Activated CD4-positive, alpha-beta T cell treated with anti-CD3 and anti-CD28 coated beads, Interleukin-2, amount 50 U/mL, for 16 hours (primary cell): Measurements from ENCODE around the gene IFT122.
A peak's percentile ranks its signal among the peaks of the same experiment; 100 is the strongest.
"Not testable (repeated sequence)": the region's sequence is repeated elsewhere in the genome, so short reads cannot be mapped to it uniquely, and the experiment has no call there.

Experiments used
- DNase-seq: peaks from one replicate; pipeline ENCODE4 v3.0.0-alpha.2; 2020

IFT122 gene

DNA sequence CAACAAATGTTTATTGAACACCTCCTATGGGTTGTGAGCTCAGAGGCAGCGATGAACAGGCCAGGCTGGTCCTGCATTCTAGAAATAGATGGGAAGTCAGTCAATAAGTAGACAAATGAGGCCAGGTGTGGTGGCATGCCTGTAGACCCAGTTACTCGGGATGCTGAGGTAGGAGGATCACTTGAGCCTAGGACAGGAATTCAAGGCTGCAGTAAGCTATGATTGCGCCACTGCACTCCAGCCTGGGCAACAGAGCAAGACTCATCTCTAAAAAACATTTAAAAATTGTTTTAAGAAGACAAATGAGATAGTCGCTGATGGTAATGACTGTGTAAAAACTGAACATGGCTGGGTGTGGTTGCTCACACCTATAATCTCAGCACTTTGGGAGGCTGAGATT is 84.1 kb downstream of the IFT122 start:
- no peak for DNase-seq

DNA sequence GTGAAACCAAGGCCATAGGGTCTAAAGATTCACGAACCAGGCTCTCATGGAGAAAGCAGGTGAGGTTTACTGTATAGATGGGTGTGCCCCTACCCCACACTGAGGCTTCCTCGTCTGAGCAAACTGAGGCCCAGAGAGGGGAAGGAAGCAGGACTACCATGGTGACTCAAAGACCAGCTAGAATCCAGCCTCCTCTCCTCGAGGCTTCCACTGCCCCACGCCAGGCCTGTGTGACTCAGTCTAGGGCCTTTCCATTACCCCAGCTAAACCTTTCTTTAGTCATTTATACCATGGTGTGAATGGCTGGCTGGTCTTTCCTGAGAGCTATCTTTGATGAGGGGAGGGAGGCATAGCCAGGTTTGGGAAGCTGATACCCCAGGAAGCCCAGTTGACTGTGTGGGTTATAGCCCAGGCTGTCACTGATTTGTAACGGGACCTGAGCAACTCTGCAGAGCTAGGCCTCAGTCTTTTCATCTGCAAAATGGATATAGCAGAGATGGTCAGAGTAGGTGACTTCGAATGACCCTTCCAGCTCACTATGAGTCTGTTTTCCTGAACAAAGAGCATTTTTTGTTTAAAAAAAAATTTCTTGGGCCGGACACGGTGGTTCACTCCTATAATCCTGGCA is 85.4 kb downstream of the IFT122 start:
- peak; percentile 11 for DNase-seq

DNA sequence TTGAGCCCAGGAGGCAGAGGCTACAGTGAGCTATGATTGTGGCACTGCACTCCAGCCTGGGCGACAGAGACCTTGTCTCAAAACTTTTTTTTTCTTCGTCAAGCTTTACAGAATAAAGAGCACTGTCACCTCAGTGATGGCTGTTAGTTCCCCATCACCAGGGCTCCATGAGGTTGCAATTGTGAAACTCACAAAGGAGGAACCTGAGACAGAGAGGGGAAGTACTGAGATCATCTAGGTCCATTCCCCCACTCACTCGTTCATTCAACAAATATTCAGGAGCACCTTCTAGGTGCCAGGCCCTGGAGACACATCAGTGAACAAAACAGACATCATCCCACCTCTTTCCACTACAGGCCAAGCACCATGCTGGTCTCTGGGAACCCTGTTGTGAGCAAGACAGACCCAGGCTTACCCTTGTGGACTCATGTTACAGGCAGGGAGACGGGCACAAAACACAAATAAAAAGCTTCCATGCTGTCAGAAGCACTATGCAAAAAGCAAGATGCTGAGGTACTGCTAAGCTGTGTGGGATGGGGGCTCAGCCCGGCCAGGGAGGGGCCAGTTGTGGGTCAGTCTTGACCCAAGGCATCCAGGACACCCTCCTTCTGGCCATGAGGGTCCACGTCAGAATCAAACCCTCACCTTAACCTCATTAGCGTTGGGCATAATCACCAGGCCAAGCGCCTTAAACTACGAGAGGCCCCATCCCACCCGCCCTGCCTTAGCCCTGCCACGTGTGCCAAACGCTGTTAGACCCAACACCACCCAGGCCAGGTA is 86.3 kb downstream of the IFT122 start:
- DNase-seq = no peak

DNA sequence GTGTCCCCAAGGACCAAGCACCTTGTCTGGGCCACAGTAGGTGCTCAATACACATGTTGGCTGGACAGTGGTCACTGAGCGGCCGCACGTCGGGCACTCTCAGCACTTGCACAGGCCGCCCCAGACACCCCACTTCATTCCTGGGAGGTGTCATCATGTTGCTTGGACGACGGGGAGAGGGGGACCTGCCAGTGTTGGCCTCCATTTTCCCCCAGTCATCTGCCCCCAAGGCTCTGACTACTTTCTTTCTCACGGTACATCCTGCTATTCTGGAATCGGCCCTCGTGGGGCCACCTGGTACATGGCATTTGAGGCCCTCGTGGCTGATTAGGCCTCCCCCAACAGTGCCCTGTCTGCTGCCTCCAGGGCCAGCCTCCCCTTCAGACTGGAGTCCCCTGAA is 87.2 kb downstream of the IFT122 start:
- no peak for DNase-seq

DNA sequence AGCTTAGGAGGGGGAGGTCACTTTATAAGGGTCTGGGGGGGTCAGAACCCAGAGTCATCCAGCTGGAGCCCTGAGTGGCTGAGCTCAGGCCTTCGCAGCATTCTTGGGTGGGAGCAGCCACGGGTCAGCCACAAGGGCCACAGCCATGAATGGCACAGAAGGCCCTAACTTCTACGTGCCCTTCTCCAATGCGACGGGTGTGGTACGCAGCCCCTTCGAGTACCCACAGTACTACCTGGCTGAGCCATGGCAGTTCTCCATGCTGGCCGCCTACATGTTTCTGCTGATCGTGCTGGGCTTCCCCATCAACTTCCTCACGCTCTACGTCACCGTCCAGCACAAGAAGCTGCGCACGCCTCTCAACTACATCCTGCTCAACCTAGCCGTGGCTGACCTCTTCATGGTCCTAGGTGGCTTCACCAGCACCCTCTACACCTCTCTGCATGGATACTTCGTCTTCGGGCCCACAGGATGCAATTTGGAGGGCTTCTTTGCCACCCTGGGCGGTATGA is 88.6 kb downstream of the IFT122 start, which contains the start of gene RHO:
RHO (plus strand) TSS at position 51 of the 512 bp plus-strand sequence; CDS start at position 146, 95 bp downstream.
- DNase-seq = no peak

DNA sequence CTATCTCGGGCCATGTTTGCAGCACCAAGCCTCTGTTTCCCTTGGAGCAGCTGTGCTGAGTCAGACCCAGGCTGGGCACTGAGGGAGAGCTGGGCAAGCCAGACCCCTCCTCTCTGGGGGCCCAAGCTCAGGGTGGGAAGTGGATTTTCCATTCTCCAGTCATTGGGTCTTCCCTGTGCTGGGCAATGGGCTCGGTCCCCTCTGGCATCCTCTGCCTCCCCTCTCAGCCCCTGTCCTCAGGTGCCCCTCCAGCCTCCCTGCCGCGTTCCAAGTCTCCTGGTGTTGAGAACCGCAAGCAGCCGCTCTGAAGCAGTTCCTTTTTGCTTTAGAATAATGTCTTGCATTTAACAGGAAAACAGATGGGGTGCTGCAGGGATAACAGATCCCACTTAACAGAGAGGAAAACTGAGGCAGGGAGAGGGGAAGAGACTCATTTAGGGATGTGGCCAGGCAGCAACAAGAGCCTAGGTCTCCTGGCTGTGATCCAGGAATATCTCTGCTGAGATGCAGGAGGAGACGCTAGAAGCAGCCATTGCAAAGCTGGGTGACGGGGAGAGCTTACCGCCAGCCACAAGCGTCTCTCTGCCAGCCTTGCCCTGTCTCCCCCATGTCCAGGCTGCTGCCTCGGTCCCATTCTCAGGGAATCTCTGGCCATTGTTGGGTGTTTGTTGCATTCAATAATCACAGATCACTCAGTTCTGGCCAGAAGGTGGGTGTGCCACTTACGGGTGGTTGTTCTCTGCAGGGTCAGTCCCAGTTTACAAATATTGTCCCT is 89.6 kb downstream of the IFT122 start:
- no peak for DNase-seq

DNA sequence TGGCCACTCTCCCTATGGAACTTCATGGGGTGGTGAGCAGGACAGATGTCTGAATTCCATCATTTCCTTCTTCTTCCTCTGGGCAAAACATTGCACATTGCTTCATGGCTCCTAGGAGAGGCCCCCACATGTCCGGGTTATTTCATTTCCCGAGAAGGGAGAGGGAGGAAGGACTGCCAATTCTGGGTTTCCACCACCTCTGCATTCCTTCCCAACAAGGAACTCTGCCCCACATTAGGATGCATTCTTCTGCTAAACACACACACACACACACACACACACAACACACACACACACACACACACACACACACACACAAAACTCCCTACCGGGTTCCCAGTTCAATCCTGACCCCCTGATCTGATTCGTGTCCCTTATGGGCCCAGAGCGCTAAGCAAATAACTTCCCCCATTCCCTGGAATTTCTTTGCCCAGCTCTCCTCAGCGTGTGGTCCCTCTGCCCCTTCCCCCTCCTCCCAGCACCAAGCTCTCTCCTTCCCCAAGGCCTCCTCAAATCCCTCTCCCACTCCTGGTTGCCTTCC is 90.3 kb downstream of the IFT122 start:
- no peak for DNase-seq

DNA sequence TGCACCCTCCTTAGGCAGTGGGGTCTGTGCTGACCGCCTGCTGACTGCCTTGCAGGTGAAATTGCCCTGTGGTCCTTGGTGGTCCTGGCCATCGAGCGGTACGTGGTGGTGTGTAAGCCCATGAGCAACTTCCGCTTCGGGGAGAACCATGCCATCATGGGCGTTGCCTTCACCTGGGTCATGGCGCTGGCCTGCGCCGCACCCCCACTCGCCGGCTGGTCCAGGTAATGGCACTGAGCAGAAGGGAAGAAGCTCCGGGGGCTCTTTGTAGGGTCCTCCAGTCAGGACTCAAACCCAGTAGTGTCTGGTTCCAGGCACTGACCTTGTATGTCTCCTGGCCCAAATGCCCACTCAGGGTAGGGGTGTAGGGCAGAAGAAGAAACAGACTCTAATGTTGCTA is 90.8 kb downstream of the IFT122 start:
- no peak for DNase-seq

DNA sequence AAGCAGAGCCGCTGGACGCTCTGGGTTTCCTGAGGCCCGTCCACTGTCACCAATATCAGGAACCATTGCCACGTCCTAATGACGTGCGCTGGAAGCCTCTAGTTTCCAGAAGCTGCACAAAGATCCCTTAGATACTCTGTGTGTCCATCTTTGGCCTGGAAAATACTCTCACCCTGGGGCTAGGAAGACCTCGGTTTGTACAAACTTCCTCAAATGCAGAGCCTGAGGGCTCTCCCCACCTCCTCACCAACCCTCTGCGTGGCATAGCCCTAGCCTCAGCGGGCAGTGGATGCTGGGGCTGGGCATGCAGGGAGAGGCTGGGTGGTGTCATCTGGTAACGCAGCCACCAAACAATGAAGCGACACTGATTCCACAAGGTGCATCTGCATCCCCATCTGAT is 91.7 kb downstream of the IFT122 start:
- no peak for DNase-seq

DNA sequence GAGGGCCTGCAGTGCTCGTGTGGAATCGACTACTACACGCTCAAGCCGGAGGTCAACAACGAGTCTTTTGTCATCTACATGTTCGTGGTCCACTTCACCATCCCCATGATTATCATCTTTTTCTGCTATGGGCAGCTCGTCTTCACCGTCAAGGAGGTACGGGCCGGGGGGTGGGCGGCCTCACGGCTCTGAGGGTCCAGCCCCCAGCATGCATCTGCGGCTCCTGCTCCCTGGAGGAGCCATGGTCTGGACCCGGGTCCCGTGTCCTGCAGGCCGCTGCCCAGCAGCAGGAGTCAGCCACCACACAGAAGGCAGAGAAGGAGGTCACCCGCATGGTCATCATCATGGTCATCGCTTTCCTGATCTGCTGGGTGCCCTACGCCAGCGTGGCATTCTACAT is 92.2 kb downstream of the IFT122 start:
- DNase-seq = no peak

DNA sequence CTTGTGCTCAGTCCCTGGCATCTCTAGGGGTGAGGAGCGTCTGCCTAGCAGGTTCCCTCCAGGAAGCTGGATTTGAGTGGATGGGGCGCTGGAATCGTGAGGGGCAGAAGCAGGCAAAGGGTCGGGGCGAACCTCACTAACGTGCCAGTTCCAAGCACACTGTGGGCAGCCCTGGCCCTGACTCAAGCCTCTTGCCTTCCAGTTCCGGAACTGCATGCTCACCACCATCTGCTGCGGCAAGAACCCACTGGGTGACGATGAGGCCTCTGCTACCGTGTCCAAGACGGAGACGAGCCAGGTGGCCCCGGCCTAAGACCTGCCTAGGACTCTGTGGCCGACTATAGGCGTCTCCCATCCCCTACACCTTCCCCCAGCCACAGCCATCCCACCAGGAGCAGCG is 93.4 kb downstream of the IFT122 start:
- DNase-seq = no peak

DNA sequence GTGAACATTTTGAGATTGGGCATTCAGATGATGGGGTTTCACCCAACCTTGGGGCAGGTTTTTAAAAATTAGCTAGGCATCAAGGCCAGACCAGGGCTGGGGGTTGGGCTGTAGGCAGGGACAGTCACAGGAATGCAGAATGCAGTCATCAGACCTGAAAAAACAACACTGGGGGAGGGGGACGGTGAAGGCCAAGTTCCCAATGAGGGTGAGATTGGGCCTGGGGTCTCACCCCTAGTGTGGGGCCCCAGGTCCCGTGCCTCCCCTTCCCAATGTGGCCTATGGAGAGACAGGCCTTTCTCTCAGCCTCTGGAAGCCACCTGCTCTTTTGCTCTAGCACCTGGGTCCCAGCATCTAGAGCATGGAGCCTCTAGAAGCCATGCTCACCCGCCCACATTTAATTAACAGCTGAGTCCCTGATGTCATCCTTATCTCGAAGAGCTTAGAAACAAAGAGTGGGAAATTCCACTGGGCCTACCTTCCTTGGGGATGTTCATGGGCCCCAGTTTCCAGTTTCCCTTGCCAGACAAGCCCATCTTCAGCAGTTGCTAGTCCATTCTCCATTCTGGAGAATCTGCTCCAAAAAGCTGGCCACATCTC is 94.5 kb downstream of the IFT122 start:
- DNase-seq = no peak

DNA sequence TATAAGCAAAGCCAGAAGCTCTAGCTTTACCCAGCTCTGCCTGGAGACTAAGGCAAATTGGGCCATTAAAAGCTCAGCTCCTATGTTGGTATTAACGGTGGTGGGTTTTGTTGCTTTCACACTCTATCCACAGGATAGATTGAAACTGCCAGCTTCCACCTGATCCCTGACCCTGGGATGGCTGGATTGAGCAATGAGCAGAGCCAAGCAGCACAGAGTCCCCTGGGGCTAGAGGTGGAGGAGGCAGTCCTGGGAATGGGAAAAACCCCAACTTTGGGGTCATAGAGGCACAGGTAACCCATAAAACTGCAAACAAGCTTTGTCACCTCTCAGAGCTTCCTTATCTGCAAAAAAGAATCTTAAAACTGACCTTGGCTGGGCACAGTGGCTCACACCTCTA is 95.1 kb downstream of the IFT122 start:
- DNase-seq = no peak

DNA sequence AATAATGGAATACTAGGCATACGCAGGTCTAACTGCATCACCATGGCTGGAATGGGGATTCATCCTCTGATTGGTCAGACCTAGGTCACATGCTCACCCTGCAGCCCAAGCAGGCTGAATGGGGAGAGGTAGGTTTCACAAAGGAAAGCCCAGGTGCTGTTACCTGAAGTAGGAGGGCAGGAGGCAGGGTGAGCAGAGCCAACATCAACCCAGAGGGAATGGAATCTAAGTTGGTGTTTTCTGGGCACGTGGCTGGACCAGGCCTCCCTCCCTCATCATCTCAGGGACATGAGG is 96.3 kb downstream of the IFT122 start:
- no peak for DNase-seq

DNA sequence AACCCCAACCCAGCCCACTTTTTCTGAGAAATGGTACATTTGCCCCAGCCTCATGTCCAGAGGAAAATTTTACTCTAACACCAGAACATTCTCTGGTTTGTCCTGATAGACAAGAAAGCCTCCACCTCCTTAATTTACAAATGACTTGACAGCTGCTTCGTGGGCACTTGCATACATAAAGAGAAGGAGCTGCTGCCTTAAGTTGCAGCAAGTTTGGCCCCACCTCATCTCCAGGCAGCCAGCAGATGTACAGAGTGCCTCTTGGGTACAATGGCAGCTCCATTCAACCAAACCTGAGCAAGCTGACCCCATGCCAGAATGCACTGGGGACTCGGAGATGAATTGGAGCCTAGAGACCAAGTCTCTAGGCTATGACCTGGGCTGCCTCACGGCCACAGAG is 96.8 kb downstream of the IFT122 start:
- no peak for DNase-seq

DNA sequence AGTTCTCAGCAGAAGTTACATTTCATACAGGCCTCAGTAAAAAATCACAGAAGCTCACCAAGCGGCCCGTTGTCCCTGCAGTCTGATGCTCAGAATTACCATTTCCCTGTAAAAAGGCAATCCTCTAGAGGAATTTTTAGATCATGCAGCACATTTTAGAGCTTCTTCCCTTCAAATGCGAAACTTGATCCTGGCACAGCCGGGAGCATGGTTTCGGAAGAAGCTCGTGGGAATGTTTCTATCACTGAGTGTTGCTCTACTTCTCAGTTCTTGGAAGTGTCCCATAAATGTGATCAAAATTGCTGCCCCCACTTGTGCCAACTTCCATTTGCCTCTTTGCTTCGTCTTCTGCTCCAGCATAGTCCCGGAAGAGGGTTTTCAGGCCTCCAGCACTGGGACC is 99.2 kb downstream of the IFT122 start:
- no peak for DNase-seq

DNA sequence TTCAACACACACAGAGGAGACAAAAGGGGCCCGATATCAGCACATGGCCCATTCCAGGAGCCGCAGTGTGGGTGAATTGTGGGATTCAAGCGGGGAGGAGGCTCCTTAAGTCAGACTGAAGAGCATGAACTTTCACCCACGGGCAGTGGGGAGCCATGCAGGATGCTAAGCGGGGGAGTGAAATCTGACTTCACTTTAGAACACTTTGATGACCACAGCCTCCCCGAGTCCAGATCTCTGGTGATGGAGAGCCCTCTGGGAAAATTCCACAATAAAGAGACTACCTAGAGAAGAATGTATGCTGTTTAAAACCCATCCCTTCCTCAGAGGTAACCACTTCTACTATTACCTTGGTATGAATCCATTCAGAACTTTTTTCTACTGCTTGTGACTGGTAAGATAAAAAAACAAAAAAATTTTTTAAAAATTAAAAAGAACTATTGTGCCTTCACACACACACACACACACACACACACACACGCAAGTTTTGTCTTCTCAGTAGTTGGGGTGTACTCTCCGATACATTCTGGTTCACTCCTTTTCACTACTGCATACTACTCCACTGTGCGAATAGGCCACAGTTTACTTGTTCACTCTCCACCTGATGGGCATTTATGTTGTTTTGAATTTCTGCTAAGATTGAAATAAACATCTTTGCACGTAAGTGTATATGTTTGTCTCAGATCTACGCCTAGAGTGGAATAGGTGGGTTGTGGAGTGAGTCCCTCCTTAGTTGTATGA is 100.9 kb downstream of the IFT122 start:
- no peak for DNase-seq

DNA sequence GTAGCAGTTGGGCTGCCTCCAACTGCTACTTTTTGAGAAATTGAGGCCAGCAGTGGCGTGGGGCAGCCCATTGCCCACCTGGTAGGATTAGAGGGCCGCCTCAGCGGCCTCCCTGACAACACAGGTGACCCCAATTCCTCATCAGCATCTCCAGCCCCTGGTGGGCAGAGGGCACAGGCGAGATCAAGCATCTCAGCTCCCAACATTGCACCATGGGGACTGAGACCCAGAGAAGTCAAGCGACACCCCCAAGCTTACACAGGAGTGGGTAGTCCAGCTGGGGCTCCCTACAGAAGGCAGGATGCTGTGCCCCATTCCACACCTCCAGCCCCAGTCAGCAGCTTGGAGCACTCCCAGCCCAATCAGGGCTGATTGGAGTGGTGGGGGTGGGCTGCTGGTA is 102.7 kb downstream of the IFT122 start:
- DNase-seq = no peak

DNA sequence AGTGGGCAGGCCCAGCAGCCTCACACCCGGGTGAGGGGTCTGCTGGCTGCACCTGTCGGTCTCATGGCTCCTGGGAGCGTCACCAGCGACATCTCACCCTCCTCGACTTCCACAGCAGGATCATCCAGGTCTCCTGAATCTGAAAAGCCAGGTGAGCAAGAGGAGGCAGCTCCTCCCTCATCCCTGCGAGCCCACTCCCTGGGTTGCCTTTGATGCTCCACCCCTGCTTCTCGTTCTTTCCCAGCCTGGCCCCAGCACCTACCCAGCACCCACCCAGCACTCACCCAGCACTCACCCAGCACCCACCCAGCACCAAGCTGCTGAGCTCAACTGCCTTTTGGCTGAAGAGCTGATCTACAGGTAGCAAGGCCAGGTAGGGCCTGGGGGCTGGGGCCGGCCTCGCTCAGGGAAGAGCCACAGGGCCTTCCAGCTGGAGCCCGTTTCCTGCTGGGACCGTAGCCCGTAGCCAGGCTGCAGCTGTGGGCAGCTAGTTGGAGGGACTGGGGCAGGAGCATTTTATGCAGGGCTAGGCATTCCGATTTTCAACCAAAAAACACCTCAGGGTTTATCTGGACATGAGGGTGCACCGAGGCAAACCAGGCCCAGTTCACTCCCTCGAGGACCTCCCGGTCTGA is 103.2 kb downstream of the IFT122 start, which contains the start of gene H1-8:
H1-8 (plus strand) TSS at position 20 of the 635 bp plus-strand sequence; CDS start at position 64, 44 bp downstream.
- no peak for DNase-seq

DNA sequence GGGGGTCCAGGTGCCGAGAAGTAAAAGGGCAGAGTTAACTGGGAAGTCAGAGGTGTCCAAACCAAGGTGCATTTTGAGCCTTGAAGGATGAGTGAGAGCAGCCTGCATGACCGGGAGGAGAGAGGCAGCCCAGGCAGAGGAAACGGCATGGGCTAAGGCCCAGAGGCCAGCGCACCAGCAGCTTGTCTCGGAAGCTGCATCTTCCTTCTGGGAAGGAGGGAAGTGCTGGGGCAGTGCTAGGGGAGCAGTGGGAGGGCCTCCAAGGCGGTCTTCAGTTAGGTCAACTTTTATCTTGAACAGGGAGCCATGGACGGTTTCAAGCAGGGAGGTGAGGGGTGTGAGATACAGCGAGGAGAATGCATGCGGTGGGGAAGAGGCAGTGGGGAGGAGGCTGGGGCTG is 104.0 kb downstream of the IFT122 start:
- no peak for DNase-seq

DNA sequence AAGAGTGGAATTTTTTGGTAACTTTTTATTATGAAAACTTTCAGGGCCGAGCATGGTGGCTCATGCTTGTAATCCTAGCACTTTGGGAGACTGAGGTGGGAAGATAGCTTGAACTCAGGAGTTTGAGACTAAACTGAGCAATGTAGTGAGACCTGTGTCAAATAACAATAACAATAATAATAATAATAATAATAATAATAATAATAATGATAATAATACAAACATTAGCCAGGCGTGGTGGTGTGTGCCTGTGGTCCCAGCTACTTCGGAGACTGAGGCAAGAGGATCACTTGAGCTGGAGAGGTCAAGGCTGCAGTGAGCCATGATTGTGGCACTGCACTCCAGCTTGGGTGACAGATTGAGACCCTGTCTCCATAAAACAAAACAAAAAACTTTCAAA is 105.9 kb downstream of the IFT122 start:
- DNase-seq = not testable (repeated sequence)

DNA sequence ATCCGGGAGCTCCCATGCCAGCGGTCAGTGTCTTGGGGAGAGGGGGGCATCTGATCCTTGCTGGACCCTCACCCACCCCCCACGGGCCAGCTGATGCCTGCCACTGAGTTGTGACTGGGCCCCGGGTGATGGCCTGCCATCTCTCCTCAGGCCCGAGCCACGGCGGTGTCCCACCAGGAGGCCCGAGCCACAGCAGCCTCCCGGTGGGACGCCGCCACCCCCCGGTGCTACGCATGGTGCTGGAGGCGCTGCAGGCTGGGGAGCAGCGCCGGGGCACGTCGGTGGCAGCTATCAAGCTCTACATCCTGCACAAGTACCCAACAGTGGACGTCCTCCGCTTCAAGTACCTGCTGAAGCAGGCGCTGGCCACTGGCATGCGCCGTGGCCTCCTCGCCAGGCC is 107.2 kb downstream of the IFT122 start:
- no peak for DNase-seq
